ENCODE measurements around the gene ABCD2.
"Not testable (repeated sequence)": the region's sequence is repeated elsewhere in the genome, so short reads cannot be mapped to it uniquely, and the experiment has no call there.

The ABCD2 gene

GRCh38 chr12:39623919-39624318 is 4.3 kb upstream of the ABCD2 start:
- H3K4me1 ChIP-seq (ENCODE audit: control insufficient read depth in 1 of 2, insufficient read depth in 2 of 2, low read length in 2 of 2): peaks cover 0 to under 1% of the 10 kb centered on the region in 2 donors
- H3K27ac ChIP-seq (ENCODE audit: low read length): no peak overlapping the region

GRCh38 chr12:39623160-39623559 is 3.6 kb upstream of the ABCD2 start:
- not testable (repeated sequence) for H3K9me3 ChIP-seq (ENCODE audit: control insufficient read depth in 1 of 2, low read length in 2 of 2); H3K27me3 ChIP-seq (ENCODE audit: low read depth, low read length); H3K27ac ChIP-seq (ENCODE audit: low read length); H3K4me1 ChIP-seq (ENCODE audit: control insufficient read depth in 1 of 2, insufficient read depth in 2 of 2, low read length in 2 of 2); H3K36me3 ChIP-seq (ENCODE audit: control insufficient read depth in 1 of 2, insufficient read depth in 2 of 2, low read length in 2 of 2); H3K4me3 ChIP-seq (ENCODE audit: low read depth in 1 of 2, low read length in 2 of 2)

More at GRCh38 chr12:39623919-39624318, 4.3 kb upstream of the ABCD2 start:
- H3K27me3 ChIP-seq (ENCODE audit: low read depth, low read length): no peaks in the 10 kb centered on the region
- H3K4me3 ChIP-seq (ENCODE audit: low read depth in 1 of 2, low read length in 2 of 2): no peak overlapping the region
- H3K9me3 ChIP-seq (ENCODE audit: control insufficient read depth in 1 of 2, low read length in 2 of 2): no peaks in the 10 kb centered on the region
- no peaks in the 10 kb centered on the region for H3K36me3 ChIP-seq (ENCODE audit: control insufficient read depth in 1 of 2, insufficient read depth in 2 of 2, low read length in 2 of 2)

DNA sequence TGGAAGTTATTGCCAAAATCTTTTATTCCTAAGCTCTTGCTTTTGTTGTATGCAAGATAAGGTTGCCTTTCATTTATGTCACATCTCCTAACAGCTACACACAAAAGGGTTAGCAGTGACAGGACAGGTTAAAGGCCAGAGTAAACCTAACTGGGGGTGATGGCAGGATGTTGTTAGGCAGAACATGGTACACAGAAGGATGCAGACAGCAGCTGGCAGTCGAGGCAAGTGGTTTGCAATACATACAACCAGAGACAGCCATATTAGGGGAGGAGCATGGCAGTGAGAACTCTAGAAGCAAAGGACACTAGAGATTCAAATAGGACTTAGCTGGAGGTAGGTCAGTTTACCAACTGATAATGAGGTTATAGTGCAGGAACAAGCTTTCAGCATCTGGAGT is 2.7 kb upstream of the ABCD2 start:
- Histone ChIP-seq H3K36me3 (ENCODE audit: control insufficient read depth in 1 of 2, insufficient read depth in 2 of 2, low read length in 2 of 2) (no peaks in the 10 kb centered on the region), H3K27ac (ENCODE audit: low read length) (no peak overlapping the region), H3K4me3 (ENCODE audit: low read depth in 1 of 2, low read length in 2 of 2) (no peak overlapping the region), H3K27me3 (ENCODE audit: low read depth, low read length) (no peaks in the 10 kb centered on the region), H3K4me1 (ENCODE audit: control insufficient read depth in 1 of 2, insufficient read depth in 2 of 2, low read length in 2 of 2) (peaks cover 0 to 6% of the 10 kb centered on the region in 2 donors), H3K9me3 (ENCODE audit: control insufficient read depth in 1 of 2, low read length in 2 of 2) (no peaks in the 10 kb centered on the region)

- Histone ChIP-seq H3K4me3 (ENCODE audit: low read depth in 1 of 2, low read length in 2 of 2) (no peak overlapping the region), H3K36me3 (ENCODE audit: control insufficient read depth in 1 of 2, insufficient read depth in 2 of 2, low read length in 2 of 2) (no peaks in the 10 kb centered on the region), H3K9me3 (ENCODE audit: control insufficient read depth in 1 of 2, low read length in 2 of 2) (no peaks in the 10 kb centered on the region), H3K4me1 (ENCODE audit: control insufficient read depth in 1 of 2, insufficient read depth in 2 of 2, low read length in 2 of 2) (peaks cover 0 to 8% of the 10 kb centered on the region in 2 donors), H3K27me3 (ENCODE audit: low read depth, low read length) (no peaks in the 10 kb centered on the region), H3K27ac (ENCODE audit: low read length) (no peak overlapping the region)
These were observed 2.1 kb upstream of the ABCD2 start for GRCh38 chr12:39621670-39622069.

DNA sequence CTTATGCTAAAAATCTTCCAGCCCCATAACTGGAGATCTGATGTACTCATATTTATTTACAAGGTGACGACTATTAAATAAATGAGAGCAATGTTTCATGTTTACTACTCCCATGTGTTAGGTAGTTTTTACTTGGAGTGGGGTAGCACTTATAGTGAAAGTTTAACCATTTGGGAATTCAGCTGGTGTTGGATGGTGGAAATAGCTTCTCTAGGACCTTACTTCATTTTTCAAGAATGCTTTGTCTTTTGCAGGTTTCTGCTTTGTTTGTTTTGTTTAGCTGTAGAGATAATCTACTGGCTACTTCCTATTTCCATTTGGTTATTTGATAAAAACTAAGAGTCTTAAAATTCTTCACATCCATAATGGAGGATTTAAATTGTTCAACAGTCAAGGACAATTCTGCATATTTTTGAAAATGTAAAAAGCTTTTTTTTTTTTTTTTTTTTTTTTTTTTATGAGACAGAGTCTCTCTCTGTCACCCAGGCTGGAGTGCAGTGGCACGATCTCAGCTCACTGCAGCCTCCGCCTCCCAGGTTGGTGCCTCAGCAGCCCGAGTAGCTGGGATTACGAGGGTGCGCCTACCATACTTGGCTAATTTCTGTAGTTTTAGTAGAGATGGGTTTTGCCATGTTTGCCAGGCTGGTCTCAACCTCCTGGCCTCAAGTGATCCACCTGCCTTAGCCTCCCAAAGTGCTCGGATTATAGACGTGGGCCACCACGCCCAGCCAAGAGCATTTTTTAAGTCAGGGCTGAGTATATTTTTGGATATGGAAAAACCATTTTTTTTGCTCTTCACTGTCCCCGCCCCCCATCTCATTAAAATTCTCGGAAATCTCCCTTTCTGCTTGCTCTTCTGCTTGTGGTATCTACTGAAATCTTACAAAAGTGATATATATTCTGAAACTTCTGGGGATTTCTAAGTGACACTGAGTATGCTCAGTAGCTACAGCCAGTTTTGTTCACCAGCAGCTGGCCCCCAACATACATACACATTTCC is 1.4 kb upstream of the ABCD2 start:
- Histone ChIP-seq H3K9me3 (ENCODE audit: control insufficient read depth in 1 of 2, low read length in 2 of 2) (no peaks in the 10 kb centered on the region), H3K36me3 (ENCODE audit: control insufficient read depth in 1 of 2, insufficient read depth in 2 of 2, low read length in 2 of 2) (no peaks in the 10 kb centered on the region), H3K27me3 (ENCODE audit: low read depth, low read length) (no peaks in the 10 kb centered on the region), H3K4me3 (ENCODE audit: low read depth in 1 of 2, low read length in 2 of 2) (peak overlapping the region; percentile 73 to 77), H3K4me1 (ENCODE audit: control insufficient read depth in 1 of 2, insufficient read depth in 2 of 2, low read length in 2 of 2) (peaks cover 0 to 15% of the 10 kb centered on the region in 2 donors), H3K27ac (ENCODE audit: low read length) (peak overlapping the region; percentile 64)

DNA sequence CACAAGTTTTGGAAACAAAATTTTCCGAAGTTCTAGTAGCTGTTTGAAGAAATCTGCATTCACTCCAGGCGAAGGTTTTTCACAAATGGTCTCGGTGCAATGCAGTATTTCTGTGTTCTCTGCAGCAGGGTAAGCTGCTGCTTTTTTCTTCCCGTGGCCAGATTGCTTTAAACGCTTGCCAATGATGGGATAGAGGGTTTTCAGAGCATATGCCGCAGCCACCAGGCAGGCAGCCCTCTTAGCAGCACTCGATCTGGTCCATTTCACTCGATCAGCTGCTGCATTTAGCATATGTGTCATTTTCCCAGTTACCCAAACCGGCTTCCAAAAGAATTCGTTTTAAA is 315 bp downstream of the ABCD2 start:
- H3K9me3 ChIP-seq (ENCODE audit: control insufficient read depth in 1 of 2, low read length in 2 of 2): no peaks in the 10 kb centered on the region
- H3K36me3 ChIP-seq (ENCODE audit: control insufficient read depth in 1 of 2, insufficient read depth in 2 of 2, low read length in 2 of 2): no peaks in the 10 kb centered on the region
- H3K27ac ChIP-seq (ENCODE audit: low read length): peak overlapping the region; percentile 64
- peaks cover 0 to 15% of the 10 kb centered on the region in 2 donors for H3K4me1 ChIP-seq (ENCODE audit: control insufficient read depth in 1 of 2, insufficient read depth in 2 of 2, low read length in 2 of 2)
- H3K4me3 ChIP-seq (ENCODE audit: low read depth in 1 of 2, low read length in 2 of 2): peak overlapping the region; percentile 73 to 77
- H3K27me3 ChIP-seq (ENCODE audit: low read depth, low read length): no peaks in the 10 kb centered on the region

DNA sequence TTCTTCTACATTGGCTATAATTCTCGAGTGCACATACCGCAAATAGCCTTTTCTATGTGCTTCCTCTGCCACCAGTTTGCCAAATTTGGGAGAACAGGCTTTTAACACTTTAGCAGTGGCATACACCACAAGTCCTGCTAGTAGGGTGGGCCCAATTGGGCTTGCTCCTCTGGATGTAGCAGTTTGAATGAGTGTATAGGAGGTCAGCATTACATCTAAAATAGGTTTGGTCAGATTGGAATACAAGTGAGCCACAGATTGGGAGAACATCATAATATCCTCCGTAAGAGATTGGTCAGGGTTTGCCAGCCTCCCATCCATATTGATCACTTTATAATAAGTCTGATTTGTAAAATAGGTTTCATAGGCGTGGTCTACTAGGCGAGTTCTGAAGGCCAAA is 902 bp downstream of the ABCD2 start:
- peak overlapping the region; percentile 73 to 77 for H3K4me3 ChIP-seq (ENCODE audit: low read depth in 1 of 2, low read length in 2 of 2)
- H3K27ac ChIP-seq (ENCODE audit: low read length): peak overlapping the region; percentile 64
- H3K9me3 ChIP-seq (ENCODE audit: control insufficient read depth in 1 of 2, low read length in 2 of 2): no peaks in the 10 kb centered on the region
- no peaks in the 10 kb centered on the region for H3K27me3 ChIP-seq (ENCODE audit: low read depth, low read length)
- H3K36me3 ChIP-seq (ENCODE audit: control insufficient read depth in 1 of 2, insufficient read depth in 2 of 2, low read length in 2 of 2): no peaks in the 10 kb centered on the region
- peaks cover 0 to 15% of the 10 kb centered on the region in 2 donors for H3K4me1 ChIP-seq (ENCODE audit: control insufficient read depth in 1 of 2, insufficient read depth in 2 of 2, low read length in 2 of 2)

GRCh38 chr12:39617887-39618286 is 1.7 kb downstream of the ABCD2 start:
- Histone ChIP-seq H3K4me3 (ENCODE audit: low read depth in 1 of 2, low read length in 2 of 2) (peak overlapping the region in 1 of 2 donors; percentile 77), H3K27ac (ENCODE audit: low read length) (no peak overlapping the region), H3K27me3 (ENCODE audit: low read depth, low read length) (no peaks in the 10 kb centered on the region), H3K9me3 (ENCODE audit: control insufficient read depth in 1 of 2, low read length in 2 of 2) (no peaks in the 10 kb centered on the region), H3K4me1 (ENCODE audit: control insufficient read depth in 1 of 2, insufficient read depth in 2 of 2, low read length in 2 of 2) (peaks cover 0 to 15% of the 10 kb centered on the region in 2 donors), H3K36me3 (ENCODE audit: control insufficient read depth in 1 of 2, insufficient read depth in 2 of 2, low read length in 2 of 2) (no peaks in the 10 kb centered on the region)

DNA sequence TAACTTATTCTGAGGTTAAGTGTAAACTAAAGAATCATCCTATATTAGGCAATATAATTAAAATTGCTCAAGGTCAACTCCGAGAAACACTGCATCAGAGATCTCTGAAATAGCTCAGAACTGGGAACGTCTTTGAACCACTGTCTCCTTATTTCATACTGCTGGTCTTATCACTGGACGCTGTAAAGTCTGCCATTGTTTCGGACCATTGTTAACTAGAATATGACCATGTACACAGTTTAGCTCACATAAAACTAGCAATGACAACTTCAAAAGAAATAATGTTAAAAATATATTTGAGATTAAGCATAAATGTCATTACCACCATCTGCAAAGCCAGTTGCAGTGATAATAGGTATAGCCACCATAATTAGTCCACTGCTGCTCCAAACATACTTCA is 2.9 kb downstream of the ABCD2 start:
- H3K4me1 ChIP-seq (ENCODE audit: control insufficient read depth in 1 of 2, insufficient read depth in 2 of 2, low read length in 2 of 2): peaks cover 0 to 15% of the 10 kb centered on the region in 2 donors
- no peaks in the 10 kb centered on the region for H3K36me3 ChIP-seq (ENCODE audit: control insufficient read depth in 1 of 2, insufficient read depth in 2 of 2, low read length in 2 of 2)
- H3K4me3 ChIP-seq (ENCODE audit: low read depth in 1 of 2, low read length in 2 of 2): peak overlapping the region in 1 of 2 donors; percentile 34
- H3K27ac ChIP-seq (ENCODE audit: low read length): no peak overlapping the region
- no peaks in the 10 kb centered on the region for H3K9me3 ChIP-seq (ENCODE audit: control insufficient read depth in 1 of 2, low read length in 2 of 2)
- no peaks in the 10 kb centered on the region for H3K27me3 ChIP-seq (ENCODE audit: low read depth, low read length)

DNA sequence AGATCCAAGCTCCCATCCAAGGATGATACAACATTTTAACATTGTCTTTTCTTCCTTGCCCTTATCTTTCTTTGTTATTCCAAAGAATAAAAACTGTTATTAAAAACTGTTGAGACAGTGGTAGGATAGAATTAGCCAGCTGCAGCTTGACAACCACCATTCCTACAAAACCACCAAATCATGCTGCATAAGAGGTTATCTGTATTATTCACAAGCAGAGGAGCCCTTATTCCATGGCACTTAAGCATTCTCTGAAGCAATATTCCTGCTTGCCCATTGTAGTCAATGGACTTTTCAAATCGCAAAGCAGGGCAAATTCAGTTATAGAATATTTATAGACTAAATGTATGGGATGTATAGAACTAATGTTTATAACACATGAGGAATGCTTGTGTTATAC is 3.4 kb downstream of the ABCD2 start:
- H3K27ac ChIP-seq (ENCODE audit: low read length): no peak overlapping the region
- no peaks in the 10 kb centered on the region for H3K27me3 ChIP-seq (ENCODE audit: low read depth, low read length)
- no peaks in the 10 kb centered on the region for H3K9me3 ChIP-seq (ENCODE audit: control insufficient read depth in 1 of 2, low read length in 2 of 2)
- no peaks in the 10 kb centered on the region for H3K36me3 ChIP-seq (ENCODE audit: control insufficient read depth in 1 of 2, insufficient read depth in 2 of 2, low read length in 2 of 2)
- H3K4me1 ChIP-seq (ENCODE audit: control insufficient read depth in 1 of 2, insufficient read depth in 2 of 2, low read length in 2 of 2): peaks cover 0 to 15% of the 10 kb centered on the region in 2 donors
- peak overlapping the region in 1 of 2 donors; percentile 34 for H3K4me3 ChIP-seq (ENCODE audit: low read depth in 1 of 2, low read length in 2 of 2)

DNA sequence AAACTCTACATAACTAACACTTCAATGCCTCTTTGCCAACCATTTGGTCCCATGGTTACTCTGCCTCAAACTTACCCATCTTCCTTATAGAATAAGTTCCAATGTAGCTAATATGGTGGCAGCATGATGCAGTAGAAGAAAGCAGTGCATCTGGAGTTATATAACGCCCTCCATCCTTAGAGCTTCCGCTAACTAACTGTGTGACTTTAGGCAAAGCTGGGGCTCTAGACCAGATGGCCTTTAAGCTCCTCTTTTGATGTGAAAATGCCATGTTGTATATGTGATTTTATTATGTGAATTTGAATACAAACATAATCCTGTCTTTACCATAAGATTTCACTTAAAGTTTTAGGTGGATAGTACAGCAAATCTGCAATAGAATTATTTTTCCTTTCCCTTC is 6.1 kb downstream of the ABCD2 start:
- no peak overlapping the region for H3K4me3 ChIP-seq (ENCODE audit: low read depth in 1 of 2, low read length in 2 of 2)
- H3K27me3 ChIP-seq (ENCODE audit: low read depth, low read length): no peaks in the 10 kb centered on the region
- H3K36me3 ChIP-seq (ENCODE audit: control insufficient read depth in 1 of 2, insufficient read depth in 2 of 2, low read length in 2 of 2): no peaks in the 10 kb centered on the region
- no peaks in the 10 kb centered on the region for H3K9me3 ChIP-seq (ENCODE audit: control insufficient read depth in 1 of 2, low read length in 2 of 2)
- no peak overlapping the region for H3K27ac ChIP-seq (ENCODE audit: low read length)
- H3K4me1 ChIP-seq (ENCODE audit: control insufficient read depth in 1 of 2, insufficient read depth in 2 of 2, low read length in 2 of 2): peaks cover 0 to 11% of the 10 kb centered on the region in 2 donors

Measured in muscle layer of duodenum (tissue), 2 donors.